ENCODE measurements around the gene ARSK. TPM values are rescaled to one million over a fixed set of nuclear protein-coding genes. Genes with fewer than 3 reads are reported as not detected.

Gene ARSK
- total RNA-seq, 1 donor, result 21.6 TPM

DNA sequence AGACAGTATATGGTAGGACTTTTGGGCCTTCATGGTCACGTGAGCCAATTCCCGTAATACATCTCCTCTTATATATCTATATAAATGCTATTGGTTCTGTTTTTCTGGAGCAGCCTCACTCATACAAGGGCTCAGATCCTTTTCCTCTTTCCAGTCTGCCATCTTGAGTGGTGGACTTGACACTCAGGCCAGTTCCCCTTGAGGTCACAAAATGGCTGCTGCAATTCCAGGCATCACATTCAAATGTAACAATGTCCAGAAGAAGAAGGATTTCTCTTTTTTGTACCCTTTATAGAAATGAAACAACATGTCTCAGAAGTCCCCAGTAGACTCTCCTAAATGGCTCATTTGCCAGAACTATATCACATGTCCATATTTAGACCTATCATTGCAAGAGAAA is 69.5 kb downstream of the ARSK start:
- H3K4me3 ChIP-seq (ENCODE audit: low read depth, low read length), result no peak overlapping the region

DNA sequence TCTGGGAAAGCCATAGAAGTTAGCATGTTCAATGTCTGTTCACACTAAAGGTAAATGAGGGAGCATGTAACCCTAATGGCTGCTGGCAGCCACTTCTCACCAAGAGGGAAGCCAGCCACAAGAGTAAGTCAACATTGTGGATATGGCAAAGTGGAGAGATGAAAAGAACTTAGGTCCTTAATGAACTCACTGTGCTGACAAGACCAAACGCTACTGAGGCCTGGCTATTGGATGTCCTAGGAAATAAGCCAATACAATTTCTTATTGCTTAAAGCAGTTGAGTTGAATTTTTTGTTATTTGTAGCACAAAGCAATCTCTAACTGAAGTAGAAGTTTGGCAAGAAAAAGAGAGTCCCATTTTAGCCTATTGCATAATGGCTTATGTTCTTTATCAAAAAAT is 71.8 kb downstream of the ARSK start:
- no peak for DNase-seq (ENCODE audit: low read depth)
- no peak overlapping the region for H3K4me3 ChIP-seq (ENCODE audit: low read depth, low read length)
- TF ChIP-seq, protein P1, sequence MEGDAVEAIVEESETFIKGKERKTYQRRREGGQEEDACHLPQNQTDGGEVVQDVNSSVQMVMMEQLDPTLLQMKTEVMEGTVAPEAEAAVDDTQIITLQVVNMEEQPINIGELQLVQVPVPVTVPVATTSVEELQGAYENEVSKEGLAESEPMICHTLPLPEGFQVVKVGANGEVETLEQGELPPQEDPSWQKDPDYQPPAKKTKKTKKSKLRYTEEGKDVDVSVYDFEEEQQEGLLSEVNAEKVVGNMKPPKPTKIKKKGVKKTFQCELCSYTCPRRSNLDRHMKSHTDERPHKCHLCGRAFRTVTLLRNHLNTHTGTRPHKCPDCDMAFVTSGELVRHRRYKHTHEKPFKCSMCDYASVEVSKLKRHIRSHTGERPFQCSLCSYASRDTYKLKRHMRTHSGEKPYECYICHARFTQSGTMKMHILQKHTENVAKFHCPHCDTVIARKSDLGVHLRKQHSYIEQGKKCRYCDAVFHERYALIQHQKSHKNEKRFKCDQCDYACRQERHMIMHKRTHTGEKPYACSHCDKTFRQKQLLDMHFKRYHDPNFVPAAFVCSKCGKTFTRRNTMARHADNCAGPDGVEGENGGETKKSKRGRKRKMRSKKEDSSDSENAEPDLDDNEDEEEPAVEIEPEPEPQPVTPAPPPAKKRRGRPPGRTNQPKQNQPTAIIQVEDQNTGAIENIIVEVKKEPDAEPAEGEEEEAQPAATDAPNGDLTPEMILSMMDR (IDR thresholded peaks at IDR 0.05; ENCODE audit: insufficient read depth, low read depth, low read length), result no peak

More for the DNA sequence above, 69.5 kb downstream of the ARSK start:
- TF ChIP-seq, protein P1 (IDR thresholded peaks at IDR 0.05; ENCODE audit: insufficient read depth, low read depth, low read length), result no peak
- DNase-seq (ENCODE audit: low read depth), result no peak

DNA sequence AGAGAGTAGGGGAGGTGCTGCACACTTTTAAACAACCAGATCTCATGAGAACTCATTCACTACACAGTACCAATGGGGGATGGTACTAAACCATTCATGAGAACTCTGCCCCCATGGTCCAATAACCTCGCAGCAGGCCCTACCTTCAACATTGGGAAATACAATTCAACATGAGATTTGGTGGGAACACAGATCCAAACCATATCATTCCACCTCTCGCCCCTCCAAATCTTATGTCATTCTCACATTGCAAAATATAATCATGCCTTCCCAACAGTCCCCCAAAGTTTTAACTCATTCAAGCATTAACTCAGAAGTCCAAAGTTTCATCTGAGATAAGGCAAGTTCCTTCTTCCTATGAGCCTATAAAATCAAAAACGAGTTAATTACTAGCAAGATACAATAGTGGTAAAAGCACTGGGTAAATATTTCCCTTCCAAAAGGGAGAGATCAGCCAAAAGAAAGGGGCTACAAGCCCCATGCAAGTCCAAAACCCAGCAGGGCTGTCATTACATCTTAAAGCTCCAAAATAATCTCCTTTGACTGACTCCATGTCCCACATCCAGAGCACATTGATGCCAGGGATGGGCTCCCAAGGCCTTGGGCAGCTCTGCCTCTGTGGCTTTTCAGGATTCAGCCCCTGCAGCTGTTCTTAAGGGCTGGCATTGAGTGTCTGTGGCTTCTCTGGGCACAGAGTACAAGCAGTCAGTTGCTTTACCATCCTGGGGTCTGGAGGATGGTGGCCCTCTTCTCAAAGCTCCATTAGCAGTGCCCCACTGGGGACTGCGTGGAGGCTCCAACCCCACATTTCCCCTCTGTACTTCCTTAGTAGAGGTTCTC is 73.3 kb downstream of the ARSK start:
- H3K4me3 ChIP-seq (ENCODE audit: low read depth, low read length), result no peak overlapping the region

DNA sequence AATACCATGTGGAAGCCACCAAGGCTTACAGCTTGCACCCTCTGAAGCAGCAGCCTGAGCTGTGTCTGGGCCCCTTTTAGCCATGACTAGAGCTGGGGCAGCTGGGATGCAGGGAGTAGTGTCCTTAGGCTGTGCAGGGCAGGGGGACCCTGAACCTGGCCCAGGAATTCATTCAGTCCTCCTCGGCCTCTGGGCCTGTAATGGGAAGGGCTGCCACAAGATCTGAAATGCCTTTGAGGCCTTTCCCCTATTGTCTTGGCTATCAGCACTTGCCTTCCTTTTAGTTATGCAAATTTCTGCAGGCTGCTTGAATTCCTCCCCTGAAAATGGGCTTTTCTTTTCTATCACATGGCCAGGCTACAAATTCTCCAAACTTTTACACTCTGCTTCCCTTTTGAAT is 74.0 kb downstream of the ARSK start:
- TF ChIP-seq, protein P1 (IDR thresholded peaks at IDR 0.05; ENCODE audit: insufficient read depth, low read depth, low read length), result no peak
- no peak for DNase-seq (ENCODE audit: low read depth)
- H3K4me3 ChIP-seq (ENCODE audit: low read depth, low read length), result no peak overlapping the region

More for the DNA sequence above, 73.3 kb downstream of the ARSK start:
- DNase-seq (ENCODE audit: low read depth), result no peak
- TF ChIP-seq, protein P1 (IDR thresholded peaks at IDR 0.05; ENCODE audit: insufficient read depth, low read depth, low read length), result no peak

DNA sequence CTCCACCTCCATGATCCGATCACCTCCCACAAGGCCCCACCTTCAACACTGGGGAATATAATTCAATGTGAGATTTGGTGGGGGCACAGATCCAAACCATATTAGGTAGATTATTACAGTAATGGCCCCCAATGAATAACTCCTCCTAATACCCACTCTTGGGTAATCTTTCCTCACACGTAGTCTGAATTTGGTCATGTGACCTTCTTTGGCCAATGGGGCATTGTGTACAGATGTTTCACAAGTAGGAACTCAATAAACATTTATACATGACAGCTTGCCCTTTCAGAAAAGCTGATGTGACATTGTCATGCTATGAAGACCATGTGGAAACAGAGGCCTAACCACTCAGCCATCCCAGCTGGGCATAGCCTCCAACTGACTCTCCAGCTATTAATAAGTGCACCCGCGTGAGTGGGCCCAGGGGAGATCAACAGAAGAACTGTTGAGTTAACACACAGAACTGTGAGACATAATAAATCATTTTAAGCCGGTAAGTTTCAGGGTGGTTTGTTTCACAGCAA is 75.6 kb downstream of the ARSK start:
- TF ChIP-seq, protein P1 (IDR thresholded peaks at IDR 0.05; ENCODE audit: insufficient read depth, low read depth, low read length), result no peak
- no peak for DNase-seq (ENCODE audit: low read depth)
- H3K4me3 ChIP-seq (ENCODE audit: low read depth, low read length), result no peak overlapping the region

DNA sequence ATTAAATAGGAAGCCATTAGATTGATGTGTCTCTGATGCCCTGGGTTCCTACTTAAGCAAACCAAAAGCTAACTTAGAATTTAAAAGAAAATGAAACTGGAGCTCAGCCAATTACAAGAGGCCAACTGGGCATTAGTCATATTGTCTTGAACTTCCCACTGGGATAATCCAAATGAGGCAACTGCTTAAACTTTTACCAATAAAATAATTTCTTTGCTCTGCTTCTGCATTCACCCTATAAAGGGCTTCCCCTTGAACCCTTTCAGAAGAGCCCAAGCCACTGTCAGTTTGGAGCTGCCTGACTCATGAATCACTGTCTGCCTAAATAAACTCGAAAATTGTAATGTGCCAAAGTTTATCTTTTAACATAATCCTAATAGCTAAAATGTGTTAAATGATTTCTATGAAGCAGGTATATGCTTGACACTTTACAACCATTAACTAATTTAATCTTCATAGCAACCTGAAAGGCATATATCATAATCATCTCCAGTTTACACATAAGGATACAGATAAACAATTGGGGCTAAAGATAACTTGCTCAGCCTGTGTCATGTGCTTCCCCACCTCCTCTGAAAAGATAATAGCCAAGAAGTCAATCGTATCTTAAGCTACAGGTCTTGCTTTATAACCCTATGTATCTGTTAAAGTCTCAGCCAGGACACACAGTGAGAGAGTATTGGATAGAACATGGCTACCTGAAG is 76.5 kb downstream of the ARSK start:
- peak; percentile 86 for DNase-seq (ENCODE audit: low read depth)
- no peak overlapping the region for H3K4me3 ChIP-seq (ENCODE audit: low read depth, low read length)
- TF ChIP-seq, protein P1 (IDR thresholded peaks at IDR 0.05; ENCODE audit: insufficient read depth, low read depth, low read length), result no peak
